ENCODE measurements around the gene TDRKH.

DNA sequence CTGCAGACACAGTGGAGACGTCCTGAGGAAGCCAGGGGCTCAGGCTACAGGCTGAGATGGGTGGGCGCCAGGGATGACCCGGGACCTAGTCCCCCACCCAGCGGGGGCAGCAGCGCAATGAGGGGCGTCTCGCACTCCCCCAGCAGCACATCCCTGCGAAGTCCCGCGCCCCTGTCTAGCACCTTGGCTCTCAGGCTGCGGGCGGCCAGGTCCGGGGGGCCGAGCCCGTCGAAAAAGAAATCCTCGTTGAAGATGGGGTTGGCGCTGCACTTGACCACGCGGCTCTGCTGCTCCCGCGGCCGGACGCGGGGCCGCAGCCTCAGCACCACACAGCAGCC, 47.6 kb upstream of the TDRKH start:
- TF ChIP-seq POLR2A (IDR thresholded peaks at IDR 0.05) = no peak
- TF ChIP-seq, protein P1, sequence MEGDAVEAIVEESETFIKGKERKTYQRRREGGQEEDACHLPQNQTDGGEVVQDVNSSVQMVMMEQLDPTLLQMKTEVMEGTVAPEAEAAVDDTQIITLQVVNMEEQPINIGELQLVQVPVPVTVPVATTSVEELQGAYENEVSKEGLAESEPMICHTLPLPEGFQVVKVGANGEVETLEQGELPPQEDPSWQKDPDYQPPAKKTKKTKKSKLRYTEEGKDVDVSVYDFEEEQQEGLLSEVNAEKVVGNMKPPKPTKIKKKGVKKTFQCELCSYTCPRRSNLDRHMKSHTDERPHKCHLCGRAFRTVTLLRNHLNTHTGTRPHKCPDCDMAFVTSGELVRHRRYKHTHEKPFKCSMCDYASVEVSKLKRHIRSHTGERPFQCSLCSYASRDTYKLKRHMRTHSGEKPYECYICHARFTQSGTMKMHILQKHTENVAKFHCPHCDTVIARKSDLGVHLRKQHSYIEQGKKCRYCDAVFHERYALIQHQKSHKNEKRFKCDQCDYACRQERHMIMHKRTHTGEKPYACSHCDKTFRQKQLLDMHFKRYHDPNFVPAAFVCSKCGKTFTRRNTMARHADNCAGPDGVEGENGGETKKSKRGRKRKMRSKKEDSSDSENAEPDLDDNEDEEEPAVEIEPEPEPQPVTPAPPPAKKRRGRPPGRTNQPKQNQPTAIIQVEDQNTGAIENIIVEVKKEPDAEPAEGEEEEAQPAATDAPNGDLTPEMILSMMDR (IDR thresholded peaks at IDR 0.05) = no peak

Data from body of pancreas (tissue), 4 donors.